ENCODE results near the gene BBOX1. TPM values are rescaled to one million over a fixed set of nuclear protein-coding genes. Genes with fewer than 3 reads are reported as not detected.

The BBOX1 gene
- total and polyA plus RNA-seq, 2 of the 8 experiments (the other 6 are each of a cell fraction or from before 2014, with no cell fraction given): not detected

DNA sequence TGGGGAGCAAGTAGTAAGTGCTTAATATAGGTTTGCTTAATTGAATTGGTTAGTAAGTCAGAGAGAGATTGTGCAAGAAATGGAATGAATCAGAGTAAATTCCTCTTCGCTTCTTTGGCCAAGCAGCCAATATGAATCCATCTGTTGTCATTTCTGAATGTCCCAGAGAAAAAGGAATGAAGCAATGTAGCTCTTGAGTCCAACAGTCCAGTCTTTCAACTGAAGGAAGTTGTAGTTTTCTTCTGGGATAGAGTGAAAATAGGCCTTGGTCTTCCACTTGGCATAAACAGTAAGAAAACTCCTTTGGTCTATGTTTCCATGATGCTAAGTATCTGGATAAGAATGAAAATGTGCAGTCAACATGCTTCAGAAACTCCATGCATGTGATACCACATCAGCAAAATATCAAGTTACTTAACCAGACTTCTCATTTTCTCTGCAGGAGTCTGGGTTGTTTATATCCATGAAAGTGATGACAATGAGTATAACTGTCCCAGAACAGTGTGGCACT lies 48.5 kb upstream of the BBOX1 start:
- no peak overlapping the region for H3K9ac ChIP-seq (replicated peaks in 1 of 4; ENCODE audit: extremely low read depth in 1 of 4, low read depth in 3 of 4, low read length in 3 of 4)
- peaks cover 5% of the 10 kb centered on the region; the same call in 1 of the 2 replicates for H3K23me2 ChIP-seq (ENCODE audit: low read depth, low read length)
- H4K91ac ChIP-seq (replicated peaks; ENCODE audit: insufficient read length, low read length): no peak overlapping the region
- ChIA-PET CTCF (ENCODE audit: partially characterized antibody) (interaction anchor here (0.6 kb wide), 1 partner anchor 85 kb away, joined by 3 read pairs; no protein-coding TSS in a partner anchor), POLR2A (ENCODE audit: partially characterized antibody) (no interaction called here)
- H3K79me2 ChIP-seq (ENCODE audit: control insufficient read depth in 1 of 2, insufficient read depth in 2 of 2, low read length in 2 of 2): no peaks in the 10 kb centered on the region
- H3K9me3 ChIP-seq (ENCODE audit: insufficient read depth in 2 of 2, low read depth in 1 of 2, low read length in 1 of 2): no peaks in the 10 kb centered on the region; a peak in 1 of 4 replicates
- H3K4me1 ChIP-seq (replicated peaks in 1 of 4; ENCODE audit: control insufficient read depth in 3 of 4, insufficient read depth in 4 of 4, low read length in 3 of 4): peaks cover 0 to 4% (median 0%) of the 10 kb centered on the region in 4 experiments; a peak in 1 of 7 replicates
- no peak overlapping the region for H2BK20ac ChIP-seq (ENCODE audit: low read length)
- H2AFZ ChIP-seq (ENCODE audit: low read length): no peak overlapping the region
- no peak overlapping the region for H2BK5ac ChIP-seq (ENCODE audit: low read depth, low read length)
- no peak overlapping the region for H2BK12ac ChIP-seq (ENCODE audit: low read depth, low read length)
- FAIRE-seq: peak; percentile 58
- DNase-seq (ENCODE audit: low read depth in 1 of 2, low spot score in 2 of 2): no peak
- peaks cover 0 to 10% (median 5%) of the 10 kb centered on the region in 4 experiments; a peak in 3 of 7 replicates for H3K27me3 ChIP-seq (replicated peaks in 1 of 4; ENCODE audit: control insufficient read depth in 3 of 4, extremely low read depth in 1 of 4, insufficient read depth in 3 of 4, low read length in 3 of 4)
- no peak overlapping the region for H3K27ac ChIP-seq (ENCODE audit: low read depth, low read length)
- no peaks in the 10 kb centered on the region for H3K79me1 ChIP-seq (ENCODE audit: low read depth, low read length)
- no peak overlapping the region for H3K56ac ChIP-seq (replicated peaks; ENCODE audit: insufficient read length, low read depth, low read length)
- H3K14ac ChIP-seq (ENCODE audit: insufficient read length): no peak overlapping the region
- no peaks in the 10 kb centered on the region for H4K20me1 ChIP-seq (replicated peaks in 1 of 2; ENCODE audit: control insufficient read depth in 1 of 2, insufficient read depth in 2 of 2, low read length in 2 of 2)
- no peak overlapping the region for H2AK5ac ChIP-seq (ENCODE audit: low read depth, low read length)
- WGBS, 2 experiments (ENCODE audit: extremely low coverage in 1 of 2, insufficient coverage in 1 of 2, insufficient read length in 1 of 2, insufficient replicate concordance in 2 of 2, low coverage in 1 of 2, low lambda C conversion rate in 2 of 2, missing lambda C conversion rate in 1 of 2): 91% methylated on average over 1 of the region's 1 CpG; no CpG with 5 or more reads in 1 of the 2 experiments
- H4K8ac ChIP-seq (ENCODE audit: extremely low read depth, insufficient read depth, low read length): no peak overlapping the region
- H2BK120ac ChIP-seq (replicated peaks; ENCODE audit: low read depth, low read length): no peak overlapping the region
- H3K4me2 ChIP-seq (ENCODE audit: insufficient read depth in 1 of 2, low read depth in 2 of 2, low read length in 2 of 2): no peak overlapping the region
- H3K4me3 ChIP-seq (ENCODE audit: extremely low read depth in 1 of 4, insufficient read depth in 2 of 4, low read depth in 3 of 4, low read length in 4 of 4): no peak overlapping the region
- no peak overlapping the region for H2BK15ac ChIP-seq (ENCODE audit: low read length)
- no peak overlapping the region for H4K5ac ChIP-seq (ENCODE audit: insufficient read length, low read depth, low read length)
- H3K4ac ChIP-seq (replicated peaks; ENCODE audit: insufficient read length, low read depth, low read length): no peak overlapping the region
- H3K36me3 ChIP-seq (ENCODE audit: control insufficient read depth in 2 of 4, insufficient read depth in 4 of 4, low read length in 3 of 4): no peaks in the 10 kb centered on the region; a peak in 1 of 8 replicates
- H3K23ac ChIP-seq (ENCODE audit: insufficient read length): no peak overlapping the region
- no peak overlapping the region for H3K18ac ChIP-seq (ENCODE audit: extremely low read depth, low read length)
- no peak for TF ChIP-seq SP4 (IDR thresholded peaks at IDR 0.05; ENCODE audit: low read length)
- TF ChIP-seq TAF1 (IDR thresholded peaks at IDR 0.05; ENCODE audit: low read depth, low read length): no peak
- TF ChIP-seq, protein P1, sequence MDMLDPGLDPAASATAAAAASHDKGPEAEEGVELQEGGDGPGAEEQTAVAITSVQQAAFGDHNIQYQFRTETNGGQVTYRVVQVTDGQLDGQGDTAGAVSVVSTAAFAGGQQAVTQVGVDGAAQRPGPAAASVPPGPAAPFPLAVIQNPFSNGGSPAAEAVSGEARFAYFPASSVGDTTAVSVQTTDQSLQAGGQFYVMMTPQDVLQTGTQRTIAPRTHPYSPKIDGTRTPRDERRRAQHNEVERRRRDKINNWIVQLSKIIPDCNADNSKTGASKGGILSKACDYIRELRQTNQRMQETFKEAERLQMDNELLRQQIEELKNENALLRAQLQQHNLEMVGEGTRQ (IDR thresholded peaks at IDR 0.05; ENCODE audit: low read length): no peak
- no peak for TF ChIP-seq RNF2 (IDR thresholded peaks at IDR 0.05; ENCODE audit: borderline replicate concordance, low read depth, low read length, missing control alignments, poor library complexity, severe bottlenecking)
- TF ChIP-seq KDM5A (IDR thresholded peaks at IDR 0.05; ENCODE audit: low read length): no peak
- TF ChIP-seq GTF2F1 (IDR thresholded peaks at IDR 0.05; ENCODE audit: borderline replicate concordance, low read depth, low read length): no peak
- TF ChIP-seq CTBP2 (IDR thresholded peaks at IDR 0.05; ENCODE audit: borderline replicate concordance, insufficient read depth, insufficient read length, low read length): no peak
- no peak for TF ChIP-seq KDM1A (IDR thresholded peaks at IDR 0.05; ENCODE audit: borderline replicate concordance, low read length)
- TF ChIP-seq SIX5 (IDR thresholded peaks at IDR 0.05; ENCODE audit: low read depth, low read length): no peak
- no peak for TF ChIP-seq YY1 (IDR thresholded peaks at IDR 0.05; ENCODE audit: low read depth, low read length)
- TF ChIP-seq PHF8 (conservative IDR thresholded peaks at IDR 0.05; ENCODE audit: low read depth, low read length): no peak
- TF ChIP-seq SP2 (IDR thresholded peaks at IDR 0.05; ENCODE audit: low read length): no peak

All from H1 (cell line).